Gastrocnemius medialis (tissue), 4 donors: Measurements from ENCODE around the gene THRA. TPM values are rescaled to one million over a fixed set of nuclear protein-coding genes. Genes with fewer than 3 reads are reported as not detected.

Source experiments
- ATAC-seq, 2 donors: fragments of 150-250 bp; one replicate each; pipeline ENCODE4 v1.9.1; 2016
- DNase-seq, 2 donors: peaks; one replicate each; pipeline ENCODE4 v3.0.0-alpha.2; 2019
- H3K27ac ChIP-seq, 4 donors: fragments of 200-600 bp; sonication (generic); 1 replicate in 1 of 4; 2 replicates in 3 of 4; pipeline ENCODE4 v1.5.1; 2016 to 2018; ENCODE audit warnings: mild to moderate bottlenecking in 2 of 4, moderate library complexity in 1 of 4
- H3K27me3 ChIP-seq, 3 donors: fragments of 200-600 bp; sonication (generic) in 2 of 3; 1 replicate in 1 of 3; 2 replicates in 2 of 3; pipeline versions ENCODE4 v1.5.1 to v1.6.0; 2016 to 2019; ENCODE audit warnings: mild to moderate bottlenecking in 1 of 3, moderate library complexity in 1 of 3
- H3K36me3 ChIP-seq, 2 donors: fragments of 200-600 bp; sonication (generic) in 1 of 2; one replicate each; pipeline ENCODE4 v1.5.1; 2017 to 2018
- H3K4me1 ChIP-seq, 2 donors: fragments of 200-600 bp; sonication (generic) in 1 of 2; one replicate each; pipeline ENCODE4 v1.5.1; 2016 to 2017; ENCODE audit warnings: mild to moderate bottlenecking in 2 of 2
- H3K4me3 ChIP-seq, 4 donors: fragments of 200-600 bp; sonication (generic) in 3 of 4; 1 replicate in 1 of 4; 2 replicates in 3 of 4; pipeline ENCODE4 v1.5.1; 2016 to 2019; ENCODE audit warnings: mild to moderate bottlenecking in 2 of 4
- H3K9me3 ChIP-seq, 3 donors: fragments of 200-600 bp; sonication (generic) in 2 of 3; 1 replicate in 1 of 3; 2 replicates in 2 of 3; pipeline ENCODE4 v1.5.1; 2016 to 2019
- CTCF ChIP-seq, 5 experiments: fragments of 450-650 bp in 3 of 5; fragments of 200-600 bp in 2 of 5; sonication (generic) in 2 of 5; IDR thresholded peaks in 4 of 5; conservative IDR thresholded peaks in 1 of 5; 1 replicate in 4 of 5; 2 replicates in 1 of 5; pipeline ENCODE4 v1.5.1; 2016 to 2019; ENCODE audit warnings: antibody characterized with exemption in 5 of 5, mild to moderate bottlenecking in 3 of 5, moderate library complexity in 3 of 5
- POLR2A ChIP-seq, 2 donors: fragments of 450-650 bp; IDR thresholded peaks; one replicate each; pipeline ENCODE4 v1.6.1; 2017; ENCODE audit warnings: antibody characterized with exemption in 2 of 2, mild to moderate bottlenecking in 2 of 2, moderate library complexity in 2 of 2
- in situ Hi-C, 4 donors: fragments of 200-750 bp; cut with MboI; loops; one replicate each; pipeline versions ENCODE4 v1.15.0 to v1.8.0; 2017; ENCODE audit warnings: low sequenced_read_pairs in 4 of 4
- intact Hi-C: fragments of 100-400 bp; cut with DNase I; formaldehyde crosslinking; loops from one replicate; pipeline ENCODE4 v1.15.1; 2023; ENCODE audit warnings: low total_unique reads
- total RNA-seq, 4 donors: library from RNA; depleted of rRNA; stranded (reverse); fragments of >200 nt; gene quantifications; one replicate each; pipeline versions ENCODE4 v1.1.0 to v1.2.3, GENCODE V29; 2016

Gene THRA
- total RNA-seq, 4 donors from 2014 or later: 42.2 to 71.6 (median 48.2) TPM

GRCh38 chr17:40115101-40115436, 52.3 kb downstream of the THRA start:
- in situ Hi-C loops: loop anchor here in 1 of 4 donors (10.0 kb wide), 1 partner anchor 50 kb away; no protein-coding TSS in a partner anchor
- H3K27me3 ChIP-seq: no peaks in the 10 kb centered on the region
- no peaks in the 10 kb centered on the region for H3K9me3 ChIP-seq
- DNase-seq: no peak
- TF ChIP-seq POLR2A (IDR thresholded peaks at IDR 0.05) (no peak), CTCF (IDR thresholded peaks at IDR 0.05 in 4 of 5, conservative IDR thresholded peaks at IDR 0.05 in 1 of 5) (no peak)
- ATAC-seq: no peak
- no peaks in the 10 kb centered on the region for H3K36me3 ChIP-seq
- H3K4me1 ChIP-seq: peaks cover 41 to 49% of the 10 kb centered on the region in 2 donors
- H3K4me3 ChIP-seq: no peak overlapping the region
- intact Hi-C loops: no loop called here
- peak overlapping the region; percentile 93 to 100 (median 96) for H3K27ac ChIP-seq

GRCh38 chr17:40121181-40122135, 58.7 kb downstream of the THRA start, which contains the start of gene MSL1:
MSL1 (plus strand) TSS chr17:40121971; CDS start chr17:40122613, 642 bp downstream.
- in situ Hi-C loops (no loop called here), intact Hi-C loops (loop anchor here (1.0 to 5.0 kb wide), 2 partner anchors 8 to 221 kb away; no protein-coding TSS in a partner anchor)
- peak within 1 kb of the TSS; percentile 93 to 100 (median 99) for H3K27ac ChIP-seq
- no peak for TF ChIP-seq CTCF (IDR thresholded peaks at IDR 0.05 in 4 of 5, conservative IDR thresholded peaks at IDR 0.05 in 1 of 5)
- TF ChIP-seq POLR2A (IDR thresholded peaks at IDR 0.05): peak; percentile 83 to 88
- H3K36me3 ChIP-seq: peaks cover 0 to 6% of the 10 kb centered on the region in 2 donors
- H3K9me3 ChIP-seq: no peaks in the 10 kb centered on the region
- ATAC-seq (peak; percentile 75 to 76), DNase-seq (peak; percentile 84 to 89)
- peaks cover 25 to 29% of the 10 kb centered on the region in 2 donors for H3K4me1 ChIP-seq
- peak within 1 kb of the TSS; percentile 69 to 100 (median 95) for H3K4me3 ChIP-seq
- no peaks in the 10 kb centered on the region for H3K27me3 ChIP-seq

- DNase-seq (peak in 1 of 2 donors; percentile 63), ATAC-seq (peak; percentile 53 to 61)
- Histone ChIP-seq H3K4me1 (peaks cover 25 to 29% of the 10 kb centered on the region in 2 donors), H3K9me3 (no peaks in the 10 kb centered on the region), H3K27me3 (no peaks in the 10 kb centered on the region), H3K36me3 (peaks cover 0 to 15% of the 10 kb centered on the region in 2 donors), H3K4me3 (peak overlapping the region; percentile 69 to 100 (median 95)), H3K27ac (peak overlapping the region; percentile 93 to 100 (median 99))
- in situ Hi-C loops (no loop called here), intact Hi-C loops (loop anchor here (5.0 kb wide), 1 partner anchor 220 kb away; no protein-coding TSS in a partner anchor)
- TF ChIP-seq CTCF (IDR thresholded peaks at IDR 0.05 in 4 of 5, conservative IDR thresholded peaks at IDR 0.05 in 1 of 5) (peak in 3 of 5 experiments; percentile 11 to 39 (median 27)), POLR2A (IDR thresholded peaks at IDR 0.05) (no peak)
These were observed 59.6 kb downstream of the THRA start for GRCh38 chr17:40122136-40122998.

GRCh38 chr17:40122999-40123810, 60.4 kb downstream of the THRA start:
- intact Hi-C loops: loop anchor here (5.0 kb wide), 1 partner anchor 219 kb away; no protein-coding TSS in a partner anchor
- no peaks in the 10 kb centered on the region for H3K27me3 ChIP-seq
- H3K4me1 ChIP-seq: peaks cover 25 to 29% of the 10 kb centered on the region in 2 donors
- peak overlapping the region; percentile 93 to 100 (median 99) for H3K27ac ChIP-seq
- peak overlapping the region; percentile 69 to 100 (median 95) for H3K4me3 ChIP-seq
- DNase-seq (no peak), ATAC-seq (peak; percentile 26 to 35)
- TF ChIP-seq CTCF (IDR thresholded peaks at IDR 0.05 in 4 of 5, conservative IDR thresholded peaks at IDR 0.05 in 1 of 5) (no peak), POLR2A (IDR thresholded peaks at IDR 0.05) (peak in 1 of 2 donors; percentile 11)
- in situ Hi-C loops: no loop called here
- H3K36me3 ChIP-seq: peaks cover 0 to 23% of the 10 kb centered on the region in 2 donors
- H3K9me3 ChIP-seq: no peaks in the 10 kb centered on the region
